Neural cell (in vitro differentiated cells): ENCODE results near the gene IL13RA2.

ENCODE experiments used
- POLR2AphosphoS5 ChIP-seq: IDR thresholded peaks from 2 replicates; pipeline ENCODE4 v1.6.1; 2012
- TF ChIP-seq, protein P1 (sequence below): fragments of 450-650 bp; IDR thresholded peaks from 2 replicates; pipeline ENCODE4 v1.5.1; 2014; ENCODE audit warnings: antibody characterized with exemption, mild to moderate bottlenecking, moderate library complexity; ENCODE audit not compliant: poor library complexity, severe bottlenecking

- TF ChIP-seq, protein P1, sequence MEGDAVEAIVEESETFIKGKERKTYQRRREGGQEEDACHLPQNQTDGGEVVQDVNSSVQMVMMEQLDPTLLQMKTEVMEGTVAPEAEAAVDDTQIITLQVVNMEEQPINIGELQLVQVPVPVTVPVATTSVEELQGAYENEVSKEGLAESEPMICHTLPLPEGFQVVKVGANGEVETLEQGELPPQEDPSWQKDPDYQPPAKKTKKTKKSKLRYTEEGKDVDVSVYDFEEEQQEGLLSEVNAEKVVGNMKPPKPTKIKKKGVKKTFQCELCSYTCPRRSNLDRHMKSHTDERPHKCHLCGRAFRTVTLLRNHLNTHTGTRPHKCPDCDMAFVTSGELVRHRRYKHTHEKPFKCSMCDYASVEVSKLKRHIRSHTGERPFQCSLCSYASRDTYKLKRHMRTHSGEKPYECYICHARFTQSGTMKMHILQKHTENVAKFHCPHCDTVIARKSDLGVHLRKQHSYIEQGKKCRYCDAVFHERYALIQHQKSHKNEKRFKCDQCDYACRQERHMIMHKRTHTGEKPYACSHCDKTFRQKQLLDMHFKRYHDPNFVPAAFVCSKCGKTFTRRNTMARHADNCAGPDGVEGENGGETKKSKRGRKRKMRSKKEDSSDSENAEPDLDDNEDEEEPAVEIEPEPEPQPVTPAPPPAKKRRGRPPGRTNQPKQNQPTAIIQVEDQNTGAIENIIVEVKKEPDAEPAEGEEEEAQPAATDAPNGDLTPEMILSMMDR: no peak
- no peak for TF ChIP-seq POLR2AphosphoS5
These were observed 44.4 kb downstream of the IL13RA2 start for GRCh38 chrX:114973013-114973412.
